ENCODE results near the gene RXYLT1.
A peak's percentile ranks its signal among the peaks of the same experiment; 100 is the strongest.

The RXYLT1 gene

GRCh38 chr12:63843254-63843720 is 63.6 kb downstream of the RXYLT1 start:
- DNase-seq (ENCODE audit: low spot score), result no peak

DNA sequence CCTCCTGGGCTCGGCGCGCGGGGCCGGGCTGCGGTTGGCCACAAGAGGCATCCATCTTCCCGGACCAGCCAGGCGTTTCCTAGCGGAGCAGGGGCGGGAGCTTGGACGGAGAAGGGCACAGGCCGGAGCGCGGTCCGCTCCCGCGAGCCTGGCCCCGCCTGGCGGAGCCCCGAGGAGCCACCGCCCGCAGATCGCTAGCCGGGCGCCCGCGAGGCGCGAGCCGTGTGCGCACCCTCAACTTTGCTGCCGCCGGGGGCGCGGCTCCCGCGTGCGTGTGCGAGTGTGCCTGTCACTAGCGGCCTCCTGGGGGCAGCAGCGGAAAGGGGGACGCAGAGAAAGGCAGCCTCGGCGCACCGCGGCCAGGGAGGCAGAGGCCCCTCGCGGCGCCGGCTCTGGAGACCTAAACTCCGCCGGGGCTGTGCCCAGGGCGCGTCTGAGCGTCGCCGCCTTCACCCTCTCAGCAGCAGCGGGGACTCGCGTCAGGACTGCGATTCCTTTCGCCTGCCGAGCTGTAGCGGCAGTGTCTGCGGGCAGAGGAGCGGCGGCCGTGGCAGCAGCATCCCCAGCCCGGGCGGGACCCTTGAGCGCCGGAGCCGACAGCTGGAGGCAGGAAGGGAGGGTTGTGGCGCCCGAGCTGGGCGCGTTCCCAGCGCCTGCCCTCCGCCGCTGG is 64.1 kb downstream of the RXYLT1 start:
- peak; percentile 92 for DNase-seq (ENCODE audit: low spot score)

DNA sequence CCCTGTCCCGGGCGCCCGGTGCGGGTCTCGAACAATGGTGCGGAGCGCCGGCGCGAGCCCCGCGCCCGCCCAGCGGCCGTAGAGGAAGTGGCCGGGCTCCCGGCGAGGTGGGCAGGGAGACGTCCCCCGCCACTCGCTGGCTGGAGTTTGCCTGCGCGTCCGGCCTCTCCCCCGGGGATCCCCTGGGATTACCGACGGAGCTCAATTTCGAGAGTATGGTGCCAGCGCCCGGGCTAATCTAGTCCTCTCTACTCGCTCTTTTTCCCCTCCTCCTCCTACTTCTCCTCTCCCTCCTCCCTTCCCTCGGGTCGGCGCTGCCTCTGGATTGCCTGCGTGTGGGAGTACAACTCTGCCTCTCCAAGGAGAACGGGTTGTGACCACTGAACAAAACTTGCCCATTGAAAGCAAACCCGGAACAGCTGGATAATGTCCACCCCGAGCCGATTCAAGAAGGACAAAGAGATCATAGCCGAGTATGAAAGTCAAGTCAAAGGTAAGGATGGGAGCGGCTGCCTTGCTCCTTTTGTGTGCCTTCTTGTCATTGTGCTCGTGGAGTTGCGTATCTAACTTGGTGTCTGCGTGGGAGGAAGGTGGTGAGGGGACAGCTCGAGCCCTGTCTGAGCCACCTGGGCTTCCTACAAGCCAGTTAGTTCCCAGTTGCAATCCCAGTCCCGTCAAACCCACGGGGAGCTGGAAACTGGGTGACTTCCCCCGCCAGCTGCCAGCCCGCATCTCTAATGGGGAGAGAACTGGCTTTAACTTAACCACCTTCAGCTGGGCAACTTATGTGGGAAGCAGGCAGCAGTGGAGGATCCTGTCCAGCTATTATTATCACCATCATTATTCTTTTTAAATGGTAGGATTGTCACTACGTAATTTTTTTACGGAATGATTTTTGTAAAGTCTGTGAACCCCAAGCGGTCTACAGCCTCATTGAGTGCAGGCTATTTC is 65.0 kb downstream of the RXYLT1 start, which contains the start of gene SRGAP1:
Gene SRGAP1, plus strand, starts transcription at position 310 of the 951 bp plus-strand sequence. Its CDS starts 117 bp downstream, at position 427.
- peak; percentile 39 for DNase-seq (ENCODE audit: low spot score)

DNA sequence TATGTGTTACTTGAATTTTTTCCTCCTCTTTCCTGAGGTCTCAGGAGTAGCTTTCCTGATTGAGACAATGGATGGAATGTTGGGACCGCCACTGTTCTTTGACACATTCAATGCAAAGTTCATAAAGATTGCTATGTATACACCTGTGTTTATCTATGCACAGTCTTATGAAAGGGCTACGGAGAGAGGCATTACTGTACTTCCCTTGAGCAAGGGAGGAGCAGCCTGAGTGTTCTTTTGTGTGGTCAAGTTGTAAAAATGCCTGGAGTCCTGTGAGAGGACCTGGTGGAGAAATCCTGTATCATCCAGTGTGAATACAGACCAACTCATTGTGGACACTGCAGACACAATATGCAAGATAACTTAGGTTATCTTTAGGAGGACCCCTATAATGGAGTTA is 66.0 kb downstream of the RXYLT1 start:
- peak; percentile 39 for DNase-seq (ENCODE audit: low spot score)

- DNase-seq (ENCODE audit: low spot score), result no peak
Measured at GRCh38 chr12:63846238-63846967, 66.7 kb downstream of the RXYLT1 start.

DNA sequence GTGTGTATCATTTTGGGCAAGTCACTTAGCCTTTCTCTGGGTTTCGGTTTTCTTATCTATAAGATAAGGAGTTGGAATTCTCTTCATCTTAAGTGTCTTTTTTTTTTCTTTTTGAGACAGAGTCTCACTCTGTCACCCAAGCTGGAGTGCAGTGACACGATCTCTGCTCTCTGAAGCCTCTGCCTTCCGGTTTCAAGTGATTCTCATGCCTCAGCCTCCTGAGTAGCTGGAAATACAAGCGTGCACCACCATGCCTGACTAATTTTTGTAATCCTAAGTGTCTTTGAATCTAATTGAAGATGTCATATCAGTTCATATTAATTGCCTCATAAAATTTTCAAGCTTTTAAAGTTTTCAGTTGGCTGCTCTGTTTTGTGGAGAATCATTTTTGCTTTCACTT is 68.7 kb downstream of the RXYLT1 start:
- DNase-seq (ENCODE audit: low spot score), result no peak

DNA sequence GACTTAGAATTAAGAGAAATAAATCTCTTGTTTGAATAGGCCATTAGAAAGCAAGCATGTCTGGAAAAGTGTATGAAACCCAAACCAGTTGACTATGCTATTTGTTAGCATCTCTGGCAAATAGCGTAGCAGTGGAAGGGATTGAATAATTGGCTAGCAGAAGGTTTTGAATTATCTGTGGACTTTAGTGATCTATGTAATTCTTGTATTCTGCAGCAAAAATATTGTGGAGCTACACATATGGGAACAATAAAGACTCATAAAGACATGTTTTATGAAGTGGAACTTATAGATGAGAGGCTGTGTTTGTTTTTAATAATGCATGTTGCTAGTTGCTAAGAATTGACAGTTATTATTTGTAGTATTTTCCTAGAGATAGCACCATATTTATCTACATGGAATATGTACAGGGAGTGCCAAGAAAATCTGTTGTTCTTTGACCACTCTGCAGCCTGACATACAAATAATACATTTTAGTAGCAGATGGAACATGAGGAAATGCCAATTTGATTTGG is 69.5 kb downstream of the RXYLT1 start:
- DNase-seq (ENCODE audit: low spot score), result no peak

DNA sequence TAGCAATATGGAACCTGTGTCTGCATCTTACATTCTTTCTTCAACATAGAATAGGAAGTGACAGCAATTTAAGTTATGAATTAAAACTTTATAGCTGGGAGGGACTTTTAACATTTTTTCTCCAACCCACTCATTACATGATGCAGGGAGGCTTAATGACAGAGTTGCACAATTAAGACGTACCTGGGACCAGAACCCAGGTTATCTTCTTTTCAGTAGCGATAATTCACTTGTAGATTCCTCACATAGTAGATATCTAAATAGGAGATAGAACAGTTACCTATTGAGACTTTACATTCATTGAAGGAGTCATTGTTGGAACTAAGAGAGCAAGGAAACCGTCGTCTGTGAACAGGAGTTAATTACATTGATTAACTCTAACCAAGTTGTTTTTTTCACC is 69.9 kb downstream of the RXYLT1 start:
- DNase-seq (ENCODE audit: low spot score), result no peak

DNA sequence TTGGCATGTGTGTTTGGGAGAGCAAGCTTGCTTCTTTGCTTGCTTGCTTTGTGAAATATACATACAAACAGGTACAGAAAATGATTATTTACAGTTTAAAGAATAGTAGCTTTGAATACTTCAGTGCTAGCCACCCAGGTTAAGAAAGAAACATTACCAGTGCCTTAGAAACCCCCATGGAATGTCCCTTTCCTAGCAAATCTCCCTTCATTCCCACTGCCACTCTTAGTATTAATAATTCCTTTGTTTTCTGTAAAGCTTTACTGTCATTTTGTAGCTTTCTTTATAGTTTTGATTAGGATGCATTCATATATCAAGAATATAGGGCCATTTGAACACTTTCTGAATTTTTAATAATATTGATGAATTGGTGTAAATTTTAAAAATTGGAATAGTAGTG is 74.3 kb downstream of the RXYLT1 start:
- DNase-seq (ENCODE audit: low spot score), result no peak

DNA sequence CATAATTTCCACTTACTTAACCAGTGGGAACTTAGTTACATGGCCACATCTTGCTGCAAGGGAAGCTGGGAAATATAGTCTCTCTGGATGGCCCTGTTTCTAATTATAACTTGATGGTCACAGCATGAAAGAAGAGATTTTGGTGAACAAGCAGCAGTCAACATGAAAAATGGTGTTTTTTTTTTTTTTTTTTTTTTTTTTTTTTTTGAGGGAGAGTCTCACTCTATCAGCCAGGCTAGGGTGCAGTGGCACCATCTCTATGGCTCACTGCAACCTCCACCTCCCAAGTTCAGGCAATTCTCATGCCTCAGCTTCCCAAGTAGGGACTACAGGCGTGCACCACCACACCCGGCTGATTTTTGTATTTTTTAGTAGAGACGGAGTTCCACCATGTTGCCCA is 75.6 kb downstream of the RXYLT1 start:
- no peak for DNase-seq (ENCODE audit: low spot score)

DNA sequence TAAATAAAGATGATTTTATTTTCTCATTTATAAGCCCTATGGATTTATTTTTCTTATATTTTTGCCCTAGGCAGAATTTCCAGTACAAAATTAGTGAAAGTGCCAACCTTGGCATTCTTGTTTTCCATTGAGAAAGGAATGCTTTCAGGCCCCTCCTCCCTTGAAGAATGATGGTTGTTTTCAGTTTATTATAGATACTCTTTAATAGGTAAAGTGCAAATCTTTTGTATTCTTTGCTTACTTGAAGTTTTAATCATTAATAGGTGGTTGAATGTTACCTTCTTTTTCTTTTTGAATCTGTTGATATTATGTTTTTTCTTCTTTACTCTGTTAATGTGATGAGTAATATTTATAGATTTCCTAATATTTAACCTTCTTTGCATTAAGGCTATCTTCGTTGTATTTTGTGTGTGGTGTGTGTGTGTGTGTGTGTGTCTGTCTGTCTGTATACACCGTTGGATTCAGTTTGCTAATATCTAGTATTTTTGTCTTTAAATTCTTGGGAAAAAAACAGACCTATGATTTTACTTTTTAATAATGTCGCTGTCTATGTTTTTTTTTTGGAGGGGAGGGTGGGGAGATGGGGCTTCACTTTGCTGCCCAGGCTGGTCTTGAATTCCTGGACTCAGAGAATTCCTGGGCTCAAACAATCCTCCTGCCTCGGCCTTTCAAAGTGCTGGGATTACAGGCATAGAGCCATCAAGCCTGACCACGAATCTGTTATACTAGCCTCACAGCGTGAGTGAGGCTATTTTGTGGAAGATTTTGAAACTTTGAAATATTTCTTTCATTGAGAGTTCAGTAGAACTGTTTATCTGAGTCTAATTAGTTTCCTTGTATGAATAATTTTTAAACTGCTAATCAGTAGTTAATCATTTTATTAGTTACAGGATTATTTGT is 78.3 kb downstream of the RXYLT1 start:
- DNase-seq (ENCODE audit: low spot score), result no peak
